OCI-LY7 (cell line): ENCODE data around the gene GLCCI1.

Experiments used
- CTCF ChIP-seq: fragments of 200-600 bp; sonication (generic); conservative IDR thresholded peaks from 2 replicates; pipeline ENCODE4 v1.5.1; 2014; ENCODE audit warnings: mild to moderate bottlenecking, antibody characterized with exemption, low read length, moderate library complexity, mixed read lengths
- EZH2phosphoT487 ChIP-seq: fragments of 200-600 bp; sonication (generic); IDR thresholded peaks from 2 replicates; pipeline ENCODE4 v1.6.1; 2018; ENCODE audit warnings: low read depth, borderline replicate concordance, mild to moderate bottlenecking, mixed run types, antibody characterized with exemption, low read length, moderate library complexity, mixed read lengths

DNA sequence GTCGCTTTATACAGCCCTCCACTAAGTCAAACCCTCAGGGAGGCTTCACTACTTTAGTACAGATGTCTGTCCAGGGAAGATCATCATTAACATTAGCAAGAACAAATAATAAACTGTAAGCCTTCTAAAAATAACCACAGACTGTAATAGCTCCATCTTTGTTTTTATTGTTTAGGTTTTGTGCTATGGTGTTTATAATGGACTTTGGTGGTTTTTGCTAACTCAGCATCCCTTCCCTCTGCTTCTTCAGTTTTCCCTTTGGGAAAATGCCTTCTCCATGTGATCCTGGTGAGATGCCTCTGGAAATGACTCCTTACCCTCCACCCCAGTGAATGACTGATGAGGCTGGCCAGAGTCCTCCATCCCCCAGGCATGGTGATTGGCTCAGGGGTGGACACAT, 162.1 kb downstream of the GLCCI1 start:
- no peak for TF ChIP-seq CTCF
- no peak for TF ChIP-seq EZH2phosphoT487
